GM23338 (cell line): ENCODE measurements around the gene CNNM2. TPM values are rescaled to one million over a fixed set of nuclear protein-coding genes. Genes with fewer than 3 reads are reported as not detected.
"Not testable (repeated sequence)": the region's sequence is repeated elsewhere in the genome, so short reads cannot be mapped to it uniquely, and the experiment has no call there.

Experiments used
- ATAC-seq: fragments of 200-7000 bp; cut with Tn5 transposase; 3 replicates; pipeline ENCODE4 v1.9.1; 2020
- DNase-seq: peaks from one replicate; pipeline ENCODE4 v3.0.0-alpha.2; 2015; ENCODE audit warnings: low spot score
- H2AFZ ChIP-seq: fragments of 200-600 bp; sonication (generic); 2 replicates; pipeline ENCODE4 v1.8.0; 2016; ENCODE audit warnings: antibody characterized with exemption, mild to moderate bottlenecking, moderate library complexity
- H3F3A ChIP-seq: fragments of 200-600 bp; sonication (generic); replicated peaks from 2 replicates; pipeline ENCODE4 v1.8.0; 2017; ENCODE audit warnings: antibody characterized with exemption, mixed run types, low read depth
- H3K27ac ChIP-seq: fragments of 200-600 bp; sonication (generic); 2 replicates; pipeline ENCODE4 v1.6.1; 2016; ENCODE audit warnings: low read depth
- H3K27me3 ChIP-seq: fragments of 200-600 bp; sonication (generic); 2 replicates; pipeline ENCODE4 v1.8.0; 2016; ENCODE audit warnings: mild to moderate bottlenecking, mixed run types, moderate library complexity; ENCODE audit not compliant: insufficient read depth
- H3K36me3 ChIP-seq: fragments of 200-600 bp; sonication (generic); 2 replicates; pipeline ENCODE4 v1.8.0; 2016; ENCODE audit warnings: mild to moderate bottlenecking; ENCODE audit not compliant: insufficient read depth
- H3K4me1 ChIP-seq: fragments of 200-600 bp; sonication (generic); 2 replicates; pipeline ENCODE4 v1.8.0; 2016; ENCODE audit warnings: mild to moderate bottlenecking, moderate library complexity; ENCODE audit not compliant: insufficient read depth
- H3K4me2 ChIP-seq: fragments of 200-600 bp; sonication (generic); 2 replicates; pipeline ENCODE4 v1.7.1; 2017; ENCODE audit warnings: mixed run types
- H3K4me3 ChIP-seq: fragments of 200-600 bp; sonication (generic); 2 replicates; pipeline ENCODE4 v1.6.1; 2016; ENCODE audit warnings: mixed run types
- H3K79me2 ChIP-seq: fragments of 200-600 bp; sonication (generic); replicated peaks from 2 replicates; pipeline ENCODE4 v1.8.0; 2017; ENCODE audit warnings: mild to moderate bottlenecking; ENCODE audit not compliant: insufficient read depth
- H3K9me2 ChIP-seq: fragments of 200-600 bp; sonication (generic); 2 replicates; pipeline ENCODE4 v1.8.0; 2017; ENCODE audit not compliant: insufficient read depth
- H4K20me1 ChIP-seq: fragments of 200-600 bp; sonication (generic); replicated peaks from 2 replicates; pipeline ENCODE4 v1.8.0; 2017; ENCODE audit warnings: mild to moderate bottlenecking; ENCODE audit not compliant: insufficient read depth
- H3K27ac Mint-ChIP-seq: 2 replicates; pipeline ENCODE4 v1.8.0; 2020; ENCODE audit warnings: inconsistent platforms, mild to moderate bottlenecking, moderate library complexity, mixed read lengths
- H3K27me3 Mint-ChIP-seq: 3 replicates; pipeline ENCODE4 v1.8.0; 2022; ENCODE audit warnings: low read depth, mild to moderate bottlenecking, moderate library complexity, mixed read lengths, inconsistent platforms; ENCODE audit not compliant: insufficient read depth, poor library complexity
- H3K36me3 Mint-ChIP-seq: 3 replicates; pipeline ENCODE4 v1.8.0; 2021; ENCODE audit warnings: low read depth, mild to moderate bottlenecking, inconsistent platforms, moderate library complexity, mixed read lengths
- H3K4me1 Mint-ChIP-seq: 3 replicates; pipeline ENCODE4 v1.8.0; 2020; ENCODE audit warnings: mild to moderate bottlenecking, inconsistent platforms, mixed read lengths
- H3K4me3 Mint-ChIP-seq: 3 replicates; pipeline ENCODE4 v1.8.0; 2021; ENCODE audit warnings: moderate library complexity, mild to moderate bottlenecking, inconsistent platforms, mixed read lengths
- H3K9me3 Mint-ChIP-seq: 3 replicates; pipeline ENCODE4 v1.8.0; 2020; ENCODE audit warnings: moderate library complexity, mild to moderate bottlenecking, inconsistent platforms, mixed read lengths
- CTCF ChIP-seq, 2 experiments: fragments of 200-600 bp in 1 of 2; sonication (generic) in 1 of 2; conservative IDR thresholded peaks; 2 replicates each; pipeline versions ENCODE4 v1.5.1 to v1.6.1; 2016 to 2017; ENCODE audit warnings: antibody characterized with exemption in 2 of 2, low read depth in 2 of 2, mild to moderate bottlenecking in 2 of 2, moderate library complexity in 1 of 2
- ETS1 ChIP-seq: IDR thresholded peaks from 2 replicates; pipeline ENCODE4 v1.6.1; 2016; ENCODE audit warnings: antibody characterized with exemption
- EZH2 ChIP-seq: fragments of 200-600 bp; sonication (generic); IDR thresholded peaks from one replicate; pipeline ENCODE4 v1.8.0; 2017; ENCODE audit warnings: antibody characterized with exemption, mild to moderate bottlenecking, low read depth; ENCODE audit not compliant: unreplicated experiment
- POLR2AphosphoS5 ChIP-seq: IDR thresholded peaks from 2 replicates; pipeline ENCODE4 v1.6.1; 2016; ENCODE audit warnings: antibody characterized with exemption, low read depth
- ZNF114 ChIP-seq: fragments of 250-450 bp; sonication (Bioruptor Pico); IDR thresholded peaks from 2 replicates; pipeline ENCODE4 v1.5.0; 2020; ENCODE audit warnings: mild to moderate bottlenecking, moderate library complexity
- polyA plus RNA-seq: library from polyadenylated mRNA; unstranded; fragments of >200 nt; fragmentation: Nextera tagmentation; extraction: Ambion mirVana; gene quantifications from 2 replicates; pipeline ENCODE4 v1.2.1, GENCODE V29; 2016
- total RNA-seq: library from RNA; depleted of rRNA; stranded (reverse); fragments of >200 nt; shearing (Covaris generic); gene quantifications from 2 replicates; pipeline ENCODE4 v1.2.3, GENCODE V29; 2014

Gene CNNM2
- total and polyA plus RNA-seq, 2 experiments from 2014 or later: 4.5 to 31.3 TPM

- no peak for TF ChIP-seq POLR2AphosphoS5
- no peak for TF ChIP-seq EZH2
- no peak for TF ChIP-seq ETS1
- no peak for TF ChIP-seq CTCF (conservative IDR thresholded peaks at IDR 0.05; ENCODE audit: low read depth in 2 of 2)
Observed at GRCh38 chr10:103064956-103065355, 146.9 kb downstream of the CNNM2 start (continued).

- TF ChIP-seq ZNF114 (CRISPR knock-in tag) (no peak), EZH2 (no peak)
- Histone ChIP-seq H3K4me3 (no peak overlapping the region), H3K36me3 (no peaks in the 10 kb centered on the region), H3K27me3 (no peaks in the 10 kb centered on the region), H3K4me2 (no peak overlapping the region), H3K27ac (no peak overlapping the region), H3K79me2 (no peaks in the 10 kb centered on the region), H4K20me1 (peaks cover 4% of the 10 kb centered on the region; the same call in 1 of the 2 replicates), H3F3A (no peaks in the 10 kb centered on the region), H3K4me1 (peaks cover 13% of the 10 kb centered on the region), H2AFZ (no peak overlapping the region), H3K9me2 (no peaks in the 10 kb centered on the region)
- Mint-ChIP-seq H3K27me3 (no peaks in the 10 kb centered on the region), H3K9me3 (no peaks in the 10 kb centered on the region), H3K4me3 (no peak overlapping the region), H3K27ac (no peak overlapping the region), H3K4me1 (peaks cover 9% of the 10 kb centered on the region), H3K36me3 (no peaks in the 10 kb centered on the region)
- DNase-seq (no peak), ATAC-seq (no peak)
Observed at GRCh38 chr10:103066141-103067098, 148.3 kb downstream of the CNNM2 start.

GRCh38 chr10:103067099-103067477, 149.0 kb downstream of the CNNM2 start:
- not testable (repeated sequence) for H3K9me3 Mint-ChIP-seq, H4K20me1 ChIP-seq, DNase-seq, H2AFZ ChIP-seq, H3K4me2 ChIP-seq, H3K79me2 ChIP-seq, H3K27me3 Mint-ChIP-seq, H3K36me3 ChIP-seq, H3K9me2 ChIP-seq, H3K27ac ChIP-seq, H3K27me3 ChIP-seq, H3F3A ChIP-seq, H3K27ac Mint-ChIP-seq, H3K4me3 ChIP-seq, H3K36me3 Mint-ChIP-seq, H3K4me3 Mint-ChIP-seq, H3K4me1 Mint-ChIP-seq, ATAC-seq
- peaks cover 13% of the 10 kb centered on the region for H3K4me1 ChIP-seq
